ENCODE data around the gene C9. TPM values are rescaled to one million over a fixed set of nuclear protein-coding genes. Genes with fewer than 3 reads are reported as not detected.
"Not testable (repeated sequence)": the region's sequence is repeated elsewhere in the genome, so short reads cannot be mapped to it uniquely, and the experiment has no call there.

The C9 gene
- total and polyA plus RNA-seq, 11 donors, result 0.04 to 0.29 TPM; not detected in 9

GRCh38 chr5:39240750-39241149, 123.5 kb downstream of the C9 start:
- TF ChIP-seq POLR2A (IDR thresholded peaks at IDR 0.05), result no peak
- TF ChIP-seq CTCF (IDR thresholded peaks at IDR 0.05), result no peak
- no peaks in the 10 kb centered on the region for H3K27me3 ChIP-seq
- no peak overlapping the region for H3K4me3 ChIP-seq
- peaks cover 0 to 30% (median 5%) of the 10 kb centered on the region in 12 donors for H3K9me3 ChIP-seq
- H3K36me3 ChIP-seq, result no peaks in the 10 kb centered on the region
- DNase-seq, result no peak
- no peak for ATAC-seq
- intact Hi-C loops (cut with DNase I), result no loop called here
- H3K27ac ChIP-seq, result no peak overlapping the region
- whole genome bisulfite sequencing, 4 donors, result 79 to 85% (median 81%) methylated on average over 1 of the region's 1 CpG
- peaks cover 0 to 10% (median 0%) of the 10 kb centered on the region in 12 donors for H3K4me1 ChIP-seq

- TF ChIP-seq CTCF (IDR thresholded peaks at IDR 0.05), result no peak
- TF ChIP-seq POLR2A (IDR thresholded peaks at IDR 0.05), result no peak
- Histone ChIP-seq H3K4me3 (no peak overlapping the region), H3K36me3 (no peaks in the 10 kb centered on the region), H3K4me1 (peaks cover 0 to 10% (median 0%) of the 10 kb centered on the region in 12 donors), H3K27me3 (no peaks in the 10 kb centered on the region), H3K9me3 (peaks cover 0 to 27% (median 5%) of the 10 kb centered on the region in 12 donors), H3K27ac (peak overlapping the region in 1 of 12 donors; percentile 8)
- no peak for DNase-seq
- no peak for ATAC-seq
- intact Hi-C loops (cut with DNase I), result no loop called here
- 48 to 58% (median 52%) methylated on average over 3 of the region's 3 CpGs for WGBS, 4 donors
These were observed 125.8 kb downstream of the C9 start for GRCh38 chr5:39238366-39239105.

GRCh38 chr5:39236718-39237117, 127.6 kb downstream of the C9 start:
- H3K4me1 ChIP-seq, result peaks cover 0 to 17% (median 0%) of the 10 kb centered on the region in 12 donors
- H3K4me3 ChIP-seq, result no peak overlapping the region
- WGBS, 4 donors, result 69 to 80% (median 72%) methylated on average over 1 of the region's 1 CpG
- ATAC-seq (no peak), DNase-seq (no peak)
- intact Hi-C loops (cut with DNase I), result no loop called here
- H3K27ac ChIP-seq, result no peak overlapping the region
- no peak for TF ChIP-seq POLR2A (IDR thresholded peaks at IDR 0.05)
- TF ChIP-seq CTCF (IDR thresholded peaks at IDR 0.05), result no peak
- H3K27me3 ChIP-seq, result no peaks in the 10 kb centered on the region
- H3K36me3 ChIP-seq, result no peaks in the 10 kb centered on the region
- H3K9me3 ChIP-seq, result peaks cover 0 to 24% (median 5%) of the 10 kb centered on the region in 12 donors

- WGBS, 4 donors, result 44 to 78% (median 72%) methylated on average over 3 of the region's 3 CpGs
- Histone ChIP-seq H3K27ac (no peak overlapping the region), H3K9me3 (peaks cover 0 to 13% (median 0%) of the 10 kb centered on the region in 12 donors), H3K27me3 (no peaks in the 10 kb centered on the region), H3K36me3 (no peaks in the 10 kb centered on the region), H3K4me1 (peaks cover 0 to 25% (median 0%) of the 10 kb centered on the region in 12 donors), H3K4me3 (no peak overlapping the region)
- DNase-seq, result no peak
- intact Hi-C loops (cut with DNase I), result no loop called here
- no peak for ATAC-seq
- TF ChIP-seq POLR2A (IDR thresholded peaks at IDR 0.05), result no peak
- TF ChIP-seq CTCF (IDR thresholded peaks at IDR 0.05), result no peak
These were observed 128.6 kb downstream of the C9 start for GRCh38 chr5:39235648-39236047.

- H3K27ac ChIP-seq; H3K9me3 ChIP-seq; H3K27me3 ChIP-seq; DNase-seq; ATAC-seq; intact Hi-C loops (cut with DNase I); H3K4me3 ChIP-seq; H3K36me3 ChIP-seq: not testable (repeated sequence)
- peaks cover 0 to 25% (median 0%) of the 10 kb centered on the region in 12 donors for H3K4me1 ChIP-seq
- WGBS, 4 donors, result 69 to 87% (median 82%) methylated on average over 1 of the region's 1 CpG
These were observed 129.8 kb downstream of the C9 start for GRCh38 chr5:39234494-39234893.

Data from heart left ventricle (tissue), 16 donors.